ENCODE data around the gene ADNP. TPM values are rescaled to one million over a fixed set of nuclear protein-coding genes. Genes with fewer than 3 reads are reported as not detected.

ADNP gene
- total RNA-seq, 1 donor from 2014 or later = 165 TPM

GRCh38 chr20:50948132-50948785, 17.0 kb upstream of the ADNP start:
- Mint-ChIP-seq H3K9me3 (no peaks in the 10 kb centered on the region), H3K36me3 (peaks cover 15% of the 10 kb centered on the region), H3K27ac (no peak overlapping the region), H3K27me3 (ENCODE audit: low read depth) (no peaks in the 10 kb centered on the region), H3K4me3 (no peak overlapping the region), H3K4me1 (no peaks in the 10 kb centered on the region)
- DNase-seq (ENCODE audit: low spot score in 2 of 2, unreplicated experiment in 2 of 2) = no peak
- TF ChIP-seq, protein P1, sequence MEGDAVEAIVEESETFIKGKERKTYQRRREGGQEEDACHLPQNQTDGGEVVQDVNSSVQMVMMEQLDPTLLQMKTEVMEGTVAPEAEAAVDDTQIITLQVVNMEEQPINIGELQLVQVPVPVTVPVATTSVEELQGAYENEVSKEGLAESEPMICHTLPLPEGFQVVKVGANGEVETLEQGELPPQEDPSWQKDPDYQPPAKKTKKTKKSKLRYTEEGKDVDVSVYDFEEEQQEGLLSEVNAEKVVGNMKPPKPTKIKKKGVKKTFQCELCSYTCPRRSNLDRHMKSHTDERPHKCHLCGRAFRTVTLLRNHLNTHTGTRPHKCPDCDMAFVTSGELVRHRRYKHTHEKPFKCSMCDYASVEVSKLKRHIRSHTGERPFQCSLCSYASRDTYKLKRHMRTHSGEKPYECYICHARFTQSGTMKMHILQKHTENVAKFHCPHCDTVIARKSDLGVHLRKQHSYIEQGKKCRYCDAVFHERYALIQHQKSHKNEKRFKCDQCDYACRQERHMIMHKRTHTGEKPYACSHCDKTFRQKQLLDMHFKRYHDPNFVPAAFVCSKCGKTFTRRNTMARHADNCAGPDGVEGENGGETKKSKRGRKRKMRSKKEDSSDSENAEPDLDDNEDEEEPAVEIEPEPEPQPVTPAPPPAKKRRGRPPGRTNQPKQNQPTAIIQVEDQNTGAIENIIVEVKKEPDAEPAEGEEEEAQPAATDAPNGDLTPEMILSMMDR (IDR thresholded peaks at IDR 0.05; ENCODE audit: unreplicated experiment) = no peak

- H3K36me3 Mint-ChIP-seq = peaks cover 24% of the 10 kb centered on the region
- no peaks in the 10 kb centered on the region for H3K4me1 Mint-ChIP-seq
- no peaks in the 10 kb centered on the region for H3K27me3 Mint-ChIP-seq (ENCODE audit: low read depth)
- H3K9me3 Mint-ChIP-seq = no peaks in the 10 kb centered on the region
- TF ChIP-seq, protein P1 (IDR thresholded peaks at IDR 0.05; ENCODE audit: unreplicated experiment) = no peak
- no peak overlapping the region for H3K4me3 Mint-ChIP-seq
- no peak for DNase-seq (ENCODE audit: low spot score in 2 of 2, unreplicated experiment in 2 of 2)
- no peak overlapping the region for H3K27ac Mint-ChIP-seq
Measured at GRCh38 chr20:50943069-50943468, 11.8 kb upstream of the ADNP start.

DNA sequence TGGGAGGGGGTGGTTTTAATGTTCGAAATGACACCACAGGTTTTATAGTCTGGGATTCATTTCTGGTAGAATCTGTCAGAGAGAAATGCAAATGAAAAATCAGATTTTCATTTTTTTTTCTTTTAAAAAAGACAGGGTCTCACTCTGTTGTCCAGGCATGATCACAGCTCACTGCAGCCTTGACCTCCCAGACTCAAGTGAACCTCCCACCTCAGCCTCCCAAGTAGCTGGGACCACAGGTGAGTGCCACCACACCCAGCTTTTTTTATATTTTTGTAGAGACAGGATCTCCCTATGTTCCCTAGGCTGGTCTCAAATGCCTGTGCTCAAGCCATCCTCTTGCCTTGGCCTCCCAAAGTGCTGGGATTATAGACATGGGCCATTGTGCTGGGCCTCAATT, 2.4 kb upstream of the ADNP start:
- DNase-seq (ENCODE audit: low spot score in 2 of 2, unreplicated experiment in 2 of 2) = no peak
- H3K9me3 Mint-ChIP-seq = no peaks in the 10 kb centered on the region
- no peaks in the 10 kb centered on the region for H3K27me3 Mint-ChIP-seq (ENCODE audit: low read depth)
- peaks cover 21% of the 10 kb centered on the region for H3K4me1 Mint-ChIP-seq
- peak overlapping the region; percentile 89 for H3K27ac Mint-ChIP-seq
- no peak overlapping the region for H3K4me3 Mint-ChIP-seq
- peaks cover 10% of the 10 kb centered on the region for H3K36me3 Mint-ChIP-seq
- TF ChIP-seq, protein P1 (IDR thresholded peaks at IDR 0.05; ENCODE audit: unreplicated experiment) = no peak

DNA sequence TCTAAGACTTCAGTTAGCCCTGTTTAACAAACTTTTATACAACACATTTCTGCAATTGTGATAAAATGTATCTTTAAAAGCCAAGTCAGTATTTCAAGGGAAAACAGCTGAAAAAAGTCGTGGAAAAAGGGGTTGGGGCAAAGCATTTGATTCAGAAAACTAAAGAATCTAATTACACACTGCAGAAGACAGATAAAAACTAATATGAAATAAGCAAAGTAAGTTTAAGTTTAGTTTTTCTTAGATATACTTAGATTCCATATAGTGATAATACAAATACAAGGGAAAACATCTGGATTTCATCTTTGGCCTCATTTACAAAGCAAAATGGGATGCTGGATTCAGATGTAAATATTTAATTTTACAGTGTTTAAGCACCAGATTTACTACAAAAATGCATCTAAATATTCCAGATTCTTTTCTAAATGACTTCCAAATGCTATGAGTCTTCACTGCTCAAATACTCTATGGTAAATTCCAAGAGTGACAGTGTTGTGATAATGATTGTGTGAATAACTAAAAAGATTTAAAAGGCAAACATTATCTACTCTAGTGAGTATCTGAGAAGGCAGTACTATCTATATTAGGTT, 1.5 kb upstream of the ADNP start:
- Mint-ChIP-seq H3K36me3 (peaks cover 7% of the 10 kb centered on the region), H3K27me3 (ENCODE audit: low read depth) (no peaks in the 10 kb centered on the region), H3K27ac (peak overlapping the region; percentile 89), H3K9me3 (no peaks in the 10 kb centered on the region), H3K4me3 (no peak overlapping the region), H3K4me1 (peaks cover 28% of the 10 kb centered on the region)
- TF ChIP-seq, protein P1 (IDR thresholded peaks at IDR 0.05; ENCODE audit: unreplicated experiment) = no peak
- no peak for DNase-seq (ENCODE audit: low spot score in 2 of 2, unreplicated experiment in 2 of 2)

- peak overlapping the region; percentile 89 for H3K27ac Mint-ChIP-seq
- DNase-seq (ENCODE audit: low spot score in 2 of 2, unreplicated experiment in 2 of 2) = no peak
- peaks cover 36% of the 10 kb centered on the region for H3K4me1 Mint-ChIP-seq
- peak overlapping the region; percentile 43 for H3K4me3 Mint-ChIP-seq
- TF ChIP-seq, protein P1 (IDR thresholded peaks at IDR 0.05; ENCODE audit: unreplicated experiment) = no peak
- peaks cover 7% of the 10 kb centered on the region for H3K36me3 Mint-ChIP-seq
- H3K9me3 Mint-ChIP-seq = no peaks in the 10 kb centered on the region
- no peaks in the 10 kb centered on the region for H3K27me3 Mint-ChIP-seq (ENCODE audit: low read depth)
Measured at GRCh38 chr20:50932016-50932485, 814 bp upstream of the ADNP start.

Measured in mesothelial cell of epicardium (in vitro differentiated cells).